Parathyroid adenoma (tissue), 2 donors: ENCODE results near the gene CDH13.

Source experiments
- H2AFZ ChIP-seq: fragments of 300-600 bp; sonication (generic); one replicate; pipeline ENCODE4 v1.7.0; 2017; ENCODE audit warnings: antibody characterized with exemption, mild to moderate bottlenecking
- H3K27ac ChIP-seq: fragments of 300-600 bp; sonication (generic); one replicate; pipeline ENCODE4 v1.7.0; 2017
- H3K27me3 ChIP-seq: fragments of 300-600 bp; sonication (generic); one replicate; pipeline ENCODE4 v1.7.0; 2017; ENCODE audit warnings: low read length; ENCODE audit not compliant: control insufficient read depth, insufficient read depth
- H3K36me3 ChIP-seq: fragments of 300-600 bp; sonication (generic); one replicate; pipeline ENCODE4 v1.7.0; 2017; ENCODE audit warnings: low read length; ENCODE audit not compliant: control insufficient read depth, insufficient read depth
- H3K4me1 ChIP-seq: fragments of 300-600 bp; sonication (generic); one replicate; pipeline ENCODE4 v1.7.0; 2017; ENCODE audit warnings: control low read depth
- H3K4me2 ChIP-seq: fragments of 300-600 bp; sonication (generic); one replicate; pipeline ENCODE4 v1.7.0; 2017; ENCODE audit warnings: low read length
- H3K4me3 ChIP-seq: fragments of 300-600 bp; sonication (generic); one replicate; pipeline ENCODE4 v1.7.0; 2017; ENCODE audit warnings: low read depth, low read length
- H3K79me2 ChIP-seq: fragments of 300-600 bp; sonication (generic); one replicate; pipeline ENCODE4 v1.7.0; 2017; ENCODE audit warnings: control low read depth
- H3K9ac ChIP-seq: fragments of 300-600 bp; sonication (generic); one replicate; pipeline ENCODE4 v1.7.0; 2017; ENCODE audit warnings: mild to moderate bottlenecking
- H3K9me3 ChIP-seq: fragments of 300-600 bp; sonication (generic); one replicate; pipeline ENCODE4 v1.7.0; 2017; ENCODE audit warnings: low read length; ENCODE audit not compliant: control insufficient read depth
- CTCF ChIP-seq: fragments of 300-600 bp; sonication (generic); IDR thresholded peaks from one replicate; pipeline ENCODE4 v1.7.0; 2017; ENCODE audit warnings: antibody characterized with exemption, mild to moderate bottlenecking
- donor health status: primary hyperparathyroidism.

The CDH13 gene

GRCh38 chr16:83830769-83831455 is 1204.1 kb downstream of the CDH13 start:
- Histone ChIP-seq H3K4me1 (no peaks in the 10 kb centered on the region), H3K27ac (no peak overlapping the region), H3K4me2 (no peak overlapping the region), H2AFZ (no peak overlapping the region), H3K4me3 (no peak overlapping the region), H3K79me2 (no peaks in the 10 kb centered on the region), H3K9ac (no peak overlapping the region), H3K36me3 (no peaks in the 10 kb centered on the region), H3K9me3 (no peaks in the 10 kb centered on the region), H3K27me3 (no peaks in the 10 kb centered on the region)
- no peak for TF ChIP-seq CTCF

GRCh38 chr16:83831456-83831987 is 1204.8 kb downstream of the CDH13 start:
- H3K4me2 ChIP-seq: no peak overlapping the region
- H3K79me2 ChIP-seq: no peaks in the 10 kb centered on the region
- no peak overlapping the region for H3K27ac ChIP-seq
- no peaks in the 10 kb centered on the region for H3K27me3 ChIP-seq
- no peak overlapping the region for H3K4me3 ChIP-seq
- H3K9ac ChIP-seq: no peak overlapping the region
- H3K9me3 ChIP-seq: no peaks in the 10 kb centered on the region
- no peak for TF ChIP-seq CTCF
- no peaks in the 10 kb centered on the region for H3K4me1 ChIP-seq
- H2AFZ ChIP-seq: no peak overlapping the region
- H3K36me3 ChIP-seq: no peaks in the 10 kb centered on the region

- no peaks in the 10 kb centered on the region for H3K36me3 ChIP-seq
- no peak overlapping the region for H2AFZ ChIP-seq
- H3K27ac ChIP-seq: no peak overlapping the region
- TF ChIP-seq CTCF: no peak
- H3K4me3 ChIP-seq: no peak overlapping the region
- no peak overlapping the region for H3K9ac ChIP-seq
- no peaks in the 10 kb centered on the region for H3K4me1 ChIP-seq
- H3K9me3 ChIP-seq: no peaks in the 10 kb centered on the region
- H3K79me2 ChIP-seq: no peaks in the 10 kb centered on the region
- H3K4me2 ChIP-seq: no peak overlapping the region
- H3K27me3 ChIP-seq: no peaks in the 10 kb centered on the region
These were observed 1207.2 kb downstream of the CDH13 start for GRCh38 chr16:83833921-83834320.

GRCh38 chr16:83835586-83836566 is 1209.1 kb downstream of the CDH13 start:
- H3K9me3 ChIP-seq: no peaks in the 10 kb centered on the region
- TF ChIP-seq CTCF: no peak
- no peak overlapping the region for H2AFZ ChIP-seq
- no peaks in the 10 kb centered on the region for H3K4me1 ChIP-seq
- H3K27ac ChIP-seq: no peak overlapping the region
- no peaks in the 10 kb centered on the region for H3K27me3 ChIP-seq
- no peaks in the 10 kb centered on the region for H3K79me2 ChIP-seq
- no peaks in the 10 kb centered on the region for H3K36me3 ChIP-seq
- H3K9ac ChIP-seq: no peak overlapping the region
- no peak overlapping the region for H3K4me2 ChIP-seq
- no peak overlapping the region for H3K4me3 ChIP-seq
